Astrocyte of the cerebellum (primary cell): Measurements from ENCODE around the gene ABCC11.

ENCODE experiments used
- DNase-seq: peaks from one replicate; pipeline ENCODE4 v3.0.0-alpha.2; 2011; ENCODE audit warnings: low read depth
- H3K4me3 ChIP-seq: 2 replicates; pipeline ENCODE4 v1.5.1; 2011; ENCODE audit warnings: mild to moderate bottlenecking, low read depth, low read length, moderate library complexity
- in situ Hi-C: cut with HindIII; loops from 2 replicates; pipeline ENCODE4 v1.10.0; 2017; ENCODE audit warnings: low sequenced_read_pairs
- TF ChIP-seq, protein P1 (sequence below): IDR thresholded peaks from 2 replicates; pipeline ENCODE4 v1.5.1; 2012; ENCODE audit warnings: low read length, low read depth, moderate library complexity, mild to moderate bottlenecking; ENCODE audit errors: missing control alignments

The ABCC11 gene

DNA sequence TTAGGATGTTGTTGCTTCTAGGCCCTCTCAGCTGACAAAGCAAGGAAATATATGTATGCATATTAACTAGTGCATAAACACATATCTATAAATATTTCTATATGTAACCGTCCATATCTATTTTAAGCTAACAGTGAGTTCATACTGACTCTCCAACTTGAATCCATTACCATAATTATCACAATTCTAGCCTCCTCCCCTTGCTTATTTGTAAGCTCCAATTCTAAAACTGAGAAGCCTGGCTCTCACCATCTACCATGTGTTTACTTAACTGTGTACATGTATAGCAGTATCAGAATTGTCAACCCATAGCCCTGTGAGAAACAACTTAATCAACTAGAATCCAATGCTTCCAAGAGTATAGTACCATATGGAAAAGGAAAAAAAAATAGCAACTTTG, 96.6 kb downstream of the ABCC11 start:
- TF ChIP-seq, protein P1, sequence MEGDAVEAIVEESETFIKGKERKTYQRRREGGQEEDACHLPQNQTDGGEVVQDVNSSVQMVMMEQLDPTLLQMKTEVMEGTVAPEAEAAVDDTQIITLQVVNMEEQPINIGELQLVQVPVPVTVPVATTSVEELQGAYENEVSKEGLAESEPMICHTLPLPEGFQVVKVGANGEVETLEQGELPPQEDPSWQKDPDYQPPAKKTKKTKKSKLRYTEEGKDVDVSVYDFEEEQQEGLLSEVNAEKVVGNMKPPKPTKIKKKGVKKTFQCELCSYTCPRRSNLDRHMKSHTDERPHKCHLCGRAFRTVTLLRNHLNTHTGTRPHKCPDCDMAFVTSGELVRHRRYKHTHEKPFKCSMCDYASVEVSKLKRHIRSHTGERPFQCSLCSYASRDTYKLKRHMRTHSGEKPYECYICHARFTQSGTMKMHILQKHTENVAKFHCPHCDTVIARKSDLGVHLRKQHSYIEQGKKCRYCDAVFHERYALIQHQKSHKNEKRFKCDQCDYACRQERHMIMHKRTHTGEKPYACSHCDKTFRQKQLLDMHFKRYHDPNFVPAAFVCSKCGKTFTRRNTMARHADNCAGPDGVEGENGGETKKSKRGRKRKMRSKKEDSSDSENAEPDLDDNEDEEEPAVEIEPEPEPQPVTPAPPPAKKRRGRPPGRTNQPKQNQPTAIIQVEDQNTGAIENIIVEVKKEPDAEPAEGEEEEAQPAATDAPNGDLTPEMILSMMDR: no peak
- in situ Hi-C loops: loop anchor here (25.0 kb wide), 1 partner anchor 1188 kb away; the partner anchor contains the start of gene DNAJA2
- DNase-seq: no peak
- H3K4me3 ChIP-seq: no peak overlapping the region

DNA sequence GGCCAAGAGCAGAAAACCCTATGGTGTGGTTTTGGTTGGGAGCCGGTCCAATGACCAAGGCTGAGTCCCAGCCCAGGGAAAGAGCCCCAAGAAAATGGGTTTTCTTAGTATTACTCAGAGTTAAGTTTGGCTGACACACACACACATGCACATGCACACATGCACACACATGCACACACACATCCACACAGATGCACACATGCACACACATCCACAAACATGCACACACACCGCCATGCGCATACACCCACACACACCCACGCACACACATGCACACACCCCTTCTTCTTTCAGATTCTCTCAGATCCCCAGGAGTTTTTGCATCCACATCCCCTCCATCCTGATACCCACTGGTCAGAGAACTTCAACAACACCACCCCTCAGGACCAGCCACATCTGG, 100.6 kb downstream of the ABCC11 start:
- DNase-seq: peak; percentile 12
- TF ChIP-seq, protein P1: no peak
- in situ Hi-C loops: no loop called here
- H3K4me3 ChIP-seq: no peak overlapping the region

DNA sequence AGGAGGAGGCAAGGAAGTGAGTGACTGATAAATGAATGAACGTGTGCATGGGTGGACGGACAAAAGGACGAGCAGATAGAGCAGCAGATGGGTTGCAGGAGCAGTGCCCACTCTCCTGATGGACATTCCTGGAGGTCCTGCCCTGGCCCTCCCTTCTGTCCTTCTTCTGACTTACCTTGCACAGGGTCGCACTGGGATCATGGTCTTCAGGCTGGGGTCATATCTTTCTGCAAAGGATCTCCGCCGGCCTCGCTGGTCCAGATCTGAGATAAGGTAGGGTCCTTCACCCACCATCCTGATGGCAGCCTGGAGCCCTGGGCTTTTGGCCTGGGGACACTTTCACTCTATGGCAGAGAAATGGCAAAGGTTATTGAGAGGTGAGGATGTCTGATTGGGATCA, 101.2 kb downstream of the ABCC11 start:
- no peak overlapping the region for H3K4me3 ChIP-seq
- TF ChIP-seq, protein P1: no peak
- DNase-seq: no peak
- in situ Hi-C loops: no loop called here

DNA sequence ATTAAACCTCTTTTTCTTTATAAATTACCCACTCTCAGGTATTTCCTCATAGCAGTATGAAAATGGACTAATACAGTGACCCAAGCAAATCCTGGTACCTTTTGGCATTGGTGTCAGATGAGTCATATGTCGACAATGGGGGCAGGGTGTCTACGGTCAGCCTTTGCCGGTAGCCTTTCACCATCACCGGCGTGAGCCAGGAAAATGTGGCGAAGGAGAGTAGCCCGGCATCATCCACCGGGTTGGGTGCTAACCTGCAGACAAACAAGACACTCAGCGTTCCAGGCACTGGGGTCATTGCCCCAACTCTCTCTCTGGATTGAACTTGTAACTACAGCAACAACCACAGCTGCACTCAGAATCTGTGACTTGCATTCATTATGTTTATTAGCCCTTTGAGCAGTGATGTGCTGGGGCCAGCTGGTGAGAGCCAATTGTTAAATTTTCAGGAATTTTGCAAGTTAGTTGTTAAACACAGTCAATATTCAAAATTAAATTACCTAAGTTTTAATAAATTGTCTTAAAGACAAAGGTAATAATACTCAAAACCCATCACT, 103.4 kb downstream of the ABCC11 start:
- H3K4me3 ChIP-seq: no peak overlapping the region
- TF ChIP-seq, protein P1: no peak
- no peak for DNase-seq
- in situ Hi-C loops: no loop called here

DNA sequence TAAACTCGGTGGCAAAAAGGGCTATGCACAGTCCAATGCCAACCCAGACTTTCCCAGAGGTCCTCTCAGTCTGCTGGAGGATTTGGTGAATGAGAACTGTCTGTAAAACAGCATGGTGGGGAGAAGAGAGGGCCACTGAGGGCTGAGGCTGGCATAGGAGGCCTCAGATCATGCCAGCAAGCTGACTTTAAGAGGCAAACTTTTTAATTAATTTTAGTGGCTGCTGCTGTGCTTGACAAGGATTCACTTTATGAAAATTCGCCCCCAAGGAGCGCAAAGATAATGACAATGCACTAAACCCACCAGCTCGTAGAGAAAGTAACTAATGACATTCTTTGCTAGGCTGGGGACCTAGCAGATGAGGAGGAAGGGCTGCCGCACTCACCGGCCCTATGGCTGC, 106.5 kb downstream of the ABCC11 start:
- no peak overlapping the region for H3K4me3 ChIP-seq
- TF ChIP-seq, protein P1: no peak
- DNase-seq: no peak
- in situ Hi-C loops: no loop called here

DNA sequence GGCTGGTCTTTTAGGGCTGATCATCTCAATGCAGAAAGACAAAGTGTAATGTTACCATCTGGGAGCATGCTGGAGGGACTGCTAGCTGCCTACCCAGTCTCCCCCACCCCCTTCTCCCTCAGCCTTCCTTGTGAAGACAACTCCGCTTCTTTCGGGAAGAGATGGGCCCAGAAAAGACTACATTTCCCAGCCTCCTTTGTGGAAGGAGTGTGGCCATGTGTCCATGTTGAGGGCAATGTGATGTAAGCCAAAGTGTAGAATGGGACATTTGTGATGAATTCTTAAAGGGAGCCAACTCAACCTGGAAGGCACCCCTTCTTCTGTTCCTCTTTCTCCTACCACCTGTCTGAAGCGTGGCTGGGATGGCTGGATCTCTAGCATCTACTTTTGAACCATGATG, 107.8 kb downstream of the ABCC11 start:
- H3K4me3 ChIP-seq: no peak overlapping the region
- TF ChIP-seq, protein P1: no peak
- no peak for DNase-seq
- in situ Hi-C loops: no loop called here
